Esophagus (tissue), 2 donors: ENCODE measurements around the gene CCR5AS.

Experiments
- H3K27ac ChIP-seq, 2 donors: one replicate each; pipeline ENCODE4 v1.5.1; 2013; ENCODE audit warnings: low read depth in 2 of 2, mild to moderate bottlenecking in 2 of 2, inconsistent platforms in 1 of 2, low read length in 1 of 2, moderate library complexity in 1 of 2
- H3K27me3 ChIP-seq, 2 donors: one replicate each; pipeline ENCODE4 v1.6.1; 2013; ENCODE audit warnings: low read length in 2 of 2, control low read depth in 1 of 2, mild to moderate bottlenecking in 1 of 2; ENCODE audit not compliant: insufficient read depth in 2 of 2, control insufficient read depth in 1 of 2
- H3K36me3 ChIP-seq, 2 donors: one replicate each; pipeline ENCODE4 v1.6.1; 2013; ENCODE audit warnings: low read length in 1 of 2; ENCODE audit not compliant: control insufficient read depth in 2 of 2, insufficient read depth in 2 of 2
- H3K4me1 ChIP-seq, 2 donors: one replicate each; pipeline ENCODE4 v1.6.1; 2013; ENCODE audit warnings: low read length in 1 of 2; ENCODE audit not compliant: control insufficient read depth in 2 of 2, insufficient read depth in 2 of 2
- H3K4me3 ChIP-seq, 2 donors: one replicate each; pipeline ENCODE4 v1.5.1; 2013; ENCODE audit warnings: low read length in 2 of 2, mild to moderate bottlenecking in 2 of 2, low read depth in 1 of 2, moderate library complexity in 1 of 2
- H3K9me3 ChIP-seq, 2 donors: one replicate each; pipeline ENCODE4 v1.6.1; 2013; ENCODE audit warnings: mild to moderate bottlenecking in 2 of 2, low read depth in 1 of 2, low read length in 1 of 2, moderate library complexity in 1 of 2; ENCODE audit not compliant: control insufficient read depth in 2 of 2, insufficient read depth in 1 of 2
- WGBS, 2 donors: extraction: QIAGEN DNeasy Blood & Tissue Kit; methylation state at CpG; one replicate each; pipeline ENCODE4 v1.1.7; 2013; 5-methylcytosine and 5-hydroxymethylcytosine counted together
- donor health status: healthy with polysubstance abuse.
- donor health status: Bipolar disorder and iron deficiency.

Gene CCR5AS

DNA sequence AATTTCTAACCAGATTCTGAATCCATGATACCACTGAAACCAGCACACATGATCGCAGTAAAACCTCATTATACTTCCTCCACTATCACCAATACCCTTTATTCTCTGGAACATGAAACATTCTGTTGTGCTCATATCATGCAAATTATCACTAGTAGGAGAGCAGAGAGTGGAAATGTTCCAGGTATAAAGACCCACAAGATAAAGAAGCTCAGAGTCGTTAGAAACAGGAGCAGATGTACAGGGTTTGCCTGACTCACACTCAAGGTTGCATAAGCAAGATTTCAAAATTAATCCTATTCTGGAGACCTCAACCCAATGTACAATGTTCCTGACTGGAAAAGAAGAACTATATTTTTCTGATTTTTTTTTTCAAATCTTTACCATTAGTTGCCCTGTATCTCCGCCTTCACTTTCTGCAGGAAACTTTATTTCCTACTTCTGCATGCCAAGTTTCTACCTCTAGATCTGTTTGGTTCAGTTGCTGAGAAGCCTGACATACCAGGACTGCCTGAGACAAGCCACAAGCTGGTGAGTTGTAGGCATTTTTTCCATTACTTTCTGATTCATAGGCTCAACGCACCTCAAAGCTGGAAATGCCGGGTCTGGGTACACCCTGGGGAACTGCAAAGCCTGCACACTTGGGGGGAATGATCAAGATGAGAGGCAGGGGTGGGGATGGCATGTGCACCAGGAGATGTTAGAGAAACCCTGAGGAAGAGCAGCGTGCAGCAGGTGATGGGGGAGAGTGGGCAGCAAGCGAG, 53.0 kb downstream of the CCR5AS start, which contains the start of gene CCR2:
TSS of gene CCR2 (plus strand) at position 465 of the 764 bp plus-strand sequence. CDS start 3,417 bp downstream, outside the sequence.
- 69 to 81% methylated on average over 7 of the region's 7 CpGs for WGBS, 2 donors
- no peaks in the 10 kb centered on the region for H3K36me3 ChIP-seq
- peaks cover 0 to 2% of the 10 kb centered on the region in 2 donors for H3K27me3 ChIP-seq
- no peak within 1 kb of the TSS for H3K4me3 ChIP-seq
- H3K9me3 ChIP-seq, result no peaks in the 10 kb centered on the region
- no peaks in the 10 kb centered on the region for H3K4me1 ChIP-seq
- no peak within 1 kb of the TSS for H3K27ac ChIP-seq

GRCh38 chr3:46353090-46353489, 53.8 kb downstream of the CCR5AS start:
- Histone ChIP-seq H3K27ac (no peak overlapping the region), H3K4me1 (no peaks in the 10 kb centered on the region), H3K36me3 (no peaks in the 10 kb centered on the region), H3K4me3 (no peak overlapping the region), H3K27me3 (peaks cover 0 to 2% of the 10 kb centered on the region in 2 donors), H3K9me3 (no peaks in the 10 kb centered on the region)
- 77 to 82% methylated on average over 4 of the region's 4 CpGs for WGBS, 2 donors

DNA sequence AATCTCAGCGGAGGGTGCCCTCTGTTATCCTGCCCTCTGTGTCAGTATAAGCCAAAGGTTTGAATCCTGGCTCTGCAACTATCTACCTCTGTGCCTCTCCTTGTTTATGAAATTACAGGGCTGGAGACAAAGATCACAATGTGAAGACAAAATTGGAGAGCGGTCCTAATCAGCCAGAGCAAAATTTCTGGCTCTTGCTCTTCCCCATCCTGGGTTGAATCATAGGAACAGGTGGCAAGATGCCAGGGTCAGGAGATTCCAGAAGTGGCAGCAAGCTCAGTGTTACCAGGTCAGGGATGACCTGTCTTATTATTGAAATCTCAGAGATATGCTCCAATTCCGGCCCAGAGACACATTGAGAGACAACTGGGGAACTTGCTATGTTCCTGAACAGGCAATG, 55.2 kb downstream of the CCR5AS start:
- no peaks in the 10 kb centered on the region for H3K36me3 ChIP-seq
- H3K27ac ChIP-seq, result no peak overlapping the region
- H3K9me3 ChIP-seq, result no peaks in the 10 kb centered on the region
- no peak overlapping the region for H3K4me3 ChIP-seq
- peaks cover 0 to 2% of the 10 kb centered on the region in 2 donors for H3K27me3 ChIP-seq
- WGBS, 2 donors, result 89 to 91% methylated on average over 3 of the region's 3 CpGs
- no peaks in the 10 kb centered on the region for H3K4me1 ChIP-seq

DNA sequence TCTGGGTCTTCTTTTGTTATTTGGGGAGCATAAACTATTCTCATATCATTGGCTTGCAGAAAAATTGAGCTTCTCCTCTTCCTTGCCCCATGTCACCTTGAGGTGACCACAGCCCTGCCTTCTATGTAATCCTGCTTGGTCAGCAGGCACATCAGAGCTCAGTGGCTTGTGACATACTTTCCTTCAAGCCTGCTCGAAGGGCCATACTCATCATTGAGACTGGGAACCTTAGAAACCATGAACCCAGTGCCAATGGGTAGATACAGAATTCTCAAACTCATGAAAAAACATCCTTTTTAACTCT, 56.7 kb downstream of the CCR5AS start:
- WGBS, 2 donors, result 61 to 64% methylated on average over 1 of the region's 1 CpG
- Histone ChIP-seq H3K36me3 (no peaks in the 10 kb centered on the region), H3K27me3 (peaks cover 0 to 2% of the 10 kb centered on the region in 2 donors), H3K27ac (peak overlapping the region in 1 of 2 donors; percentile 22), H3K9me3 (no peaks in the 10 kb centered on the region), H3K4me3 (no peak overlapping the region), H3K4me1 (no peaks in the 10 kb centered on the region)

- H3K36me3 ChIP-seq, result no peaks in the 10 kb centered on the region
Observed at GRCh38 chr3:46349484-46350261, 57.2 kb downstream of the CCR5AS start.

GRCh38 chr3:46348823-46349482, 57.9 kb downstream of the CCR5AS start:
- Histone ChIP-seq H3K27ac (no peak overlapping the region), H3K27me3 (peaks cover 0 to 2% of the 10 kb centered on the region in 2 donors), H3K36me3 (no peaks in the 10 kb centered on the region), H3K4me3 (no peak overlapping the region), H3K9me3 (no peaks in the 10 kb centered on the region), H3K4me1 (no peaks in the 10 kb centered on the region)
- 84 to 89% methylated on average over 3 of the region's 3 CpGs for WGBS, 2 donors

More at GRCh38 chr3:46349484-46350261, 57.2 kb downstream of the CCR5AS start:
- H3K27ac ChIP-seq, result no peak overlapping the region
- no peaks in the 10 kb centered on the region for H3K9me3 ChIP-seq
- no peak overlapping the region for H3K4me3 ChIP-seq
- 60 to 80% methylated on average over 2 of the region's 2 CpGs for WGBS, 2 donors
- H3K27me3 ChIP-seq, result peaks cover 0 to 2% of the 10 kb centered on the region in 2 donors
- H3K4me1 ChIP-seq, result no peaks in the 10 kb centered on the region

GRCh38 chr3:46344476-46344875, 62.4 kb downstream of the CCR5AS start:
- Histone ChIP-seq H3K4me1 (no peaks in the 10 kb centered on the region), H3K27ac (no peak overlapping the region), H3K4me3 (no peak overlapping the region), H3K36me3 (no peaks in the 10 kb centered on the region), H3K9me3 (no peaks in the 10 kb centered on the region), H3K27me3 (no peaks in the 10 kb centered on the region)
- WGBS, 2 donors, result 79 to 83% methylated on average over 4 of the region's 4 CpGs

GRCh38 chr3:46338840-46339239, 68.0 kb downstream of the CCR5AS start:
- Histone ChIP-seq H3K4me1 (no peaks in the 10 kb centered on the region), H3K4me3 (no peak overlapping the region), H3K27me3 (peaks cover 0 to 2% of the 10 kb centered on the region in 2 donors), H3K27ac (no peak overlapping the region), H3K9me3 (peaks cover 2 to 5% of the 10 kb centered on the region in 2 donors), H3K36me3 (no peaks in the 10 kb centered on the region)
- 80 to 99% methylated on average over 1 of the region's 1 CpG for WGBS, 2 donors

GRCh38 chr3:46337911-46338310, 69.0 kb downstream of the CCR5AS start:
- no peak overlapping the region for H3K27ac ChIP-seq
- H3K4me3 ChIP-seq, result no peak overlapping the region
- no peaks in the 10 kb centered on the region for H3K36me3 ChIP-seq
- no peaks in the 10 kb centered on the region for H3K4me1 ChIP-seq
- H3K9me3 ChIP-seq, result peaks cover 2 to 5% of the 10 kb centered on the region in 2 donors
- peaks cover 0 to 2% of the 10 kb centered on the region in 2 donors for H3K27me3 ChIP-seq
